Psoas muscle (tissue), 8 donors: Measurements from ENCODE around the gene CAB39L. TPM values are rescaled to one million over a fixed set of nuclear protein-coding genes. Genes with fewer than 3 reads are reported as not detected.

Experiments
- ATAC-seq, 4 donors: fragments of 200-7000 bp; cut with Tn5 transposase; one replicate each; pipeline ENCODE4 v1.9.1; 2020; ENCODE audit warnings: moderate library complexity in 3 of 4, mild to moderate bottlenecking in 2 of 4
- DNase-seq, 2 donors: peaks; one replicate each; pipeline ENCODE4 v3.0.0-alpha.2; 2020
- H3K27ac ChIP-seq: fragments of 200-600 bp; one replicate; pipeline ENCODE4 v1.8.0; 2022
- H3K27me3 ChIP-seq, 3 donors: fragments of 200-600 bp in 1 of 3; one replicate each; pipeline versions ENCODE4 v1.6.1 to v1.8.0; 2013 to 2022; ENCODE audit warnings: low read length in 2 of 3, mild to moderate bottlenecking in 2 of 3, moderate library complexity in 1 of 3; ENCODE audit not compliant: insufficient read depth in 3 of 3
- H3K36me3 ChIP-seq, 2 donors: fragments of 200-600 bp in 1 of 2; one replicate each; pipeline versions ENCODE4 v1.6.1 to v1.8.0; 2013 to 2022; ENCODE audit warnings: low read depth in 1 of 2, mild to moderate bottlenecking in 1 of 2, moderate library complexity in 1 of 2; ENCODE audit not compliant: insufficient read depth in 1 of 2
- H3K4me1 ChIP-seq: fragments of 200-600 bp; one replicate; pipeline ENCODE4 v1.8.0; 2022
- H3K4me3 ChIP-seq: fragments of 200-600 bp; one replicate; pipeline ENCODE4 v1.8.0; 2022; ENCODE audit warnings: mild to moderate bottlenecking
- H3K9me3 ChIP-seq: fragments of 200-600 bp; one replicate; pipeline ENCODE4 v1.8.0; 2022
- WGBS, 3 donors: extraction: QIAGEN DNeasy Blood & Tissue Kit; methylation state at CpG; one replicate each; pipeline versions ENCODE4 v1.1.6 to v1.1.7; 2013; 5-methylcytosine and 5-hydroxymethylcytosine counted together
- intact Hi-C, 2 donors: fragments of 100-400 bp; cut with DNase I; formaldehyde crosslinking; loops; one replicate each; pipeline versions ENCODE4 v1.11.0 to v1.14.2; 2022
- polyA plus RNA-seq, 3 donors: library from polyadenylated mRNA; stranded (reverse); fragments of 200-250 nt; gene quantifications; one replicate each; pipeline ENCODE4 v1.2.3, GENCODE V29; 2013
- total RNA-seq, 4 donors: library from RNA; stranded (reverse); fragmentation: NEBNext Ultra II Directional in 2 of 4; extraction: Animal tissue kit (Norgen Biotek cat#: 25700) in 2 of 4; gene quantifications; one replicate each; pipeline versions ENCODE4 v1.2.1 to v1.2.4, GENCODE V29; 2021 to 2023
- TF ChIP-seq, protein P1 (sequence below): fragments of 200-600 bp; IDR thresholded peaks from one replicate; pipeline ENCODE4 v1.8.0; 2022; ENCODE audit warnings: antibody characterized with exemption
- donor health status: healthy with polysubstance abuse.
- donor health status: DM: no; HTN: no; CAD: no; lungs with moderate emphysema.
- donor health status: Bipolar disorder and iron deficiency.
- donor health status: healthy.
- donor health status: DM: yes; HTN: yes; CAD: no.
- donor health status: DM: no; HTN: no; CAD: no.
- donor health status: DM: no; HTN: no; CAD: no.
- donor health status: DM: yes; HTN: yes; CAD: no.

The CAB39L gene
- total and polyA plus RNA-seq, 7 donors, result 1.5 to 13.3 (median 3.0) TPM

DNA sequence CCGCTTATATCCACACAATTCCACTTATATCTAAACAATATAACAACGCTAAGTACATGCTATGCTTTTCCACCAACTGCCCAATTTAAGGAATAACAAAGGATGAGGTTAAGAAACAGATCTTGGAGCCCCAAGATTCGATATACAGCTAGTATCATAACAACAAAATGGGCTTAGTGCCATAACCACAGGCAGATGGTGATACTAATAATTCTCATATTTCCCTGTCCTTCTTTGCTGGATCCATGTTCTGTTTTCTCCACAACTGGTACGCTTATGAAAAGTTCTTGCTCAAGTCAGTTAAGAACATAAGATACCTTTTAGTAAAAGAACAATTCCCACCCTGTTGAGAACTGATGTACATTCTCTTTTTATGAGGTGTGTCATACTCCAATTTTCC lies 33.9 kb downstream of the CAB39L start:
- TF ChIP-seq, protein P1, sequence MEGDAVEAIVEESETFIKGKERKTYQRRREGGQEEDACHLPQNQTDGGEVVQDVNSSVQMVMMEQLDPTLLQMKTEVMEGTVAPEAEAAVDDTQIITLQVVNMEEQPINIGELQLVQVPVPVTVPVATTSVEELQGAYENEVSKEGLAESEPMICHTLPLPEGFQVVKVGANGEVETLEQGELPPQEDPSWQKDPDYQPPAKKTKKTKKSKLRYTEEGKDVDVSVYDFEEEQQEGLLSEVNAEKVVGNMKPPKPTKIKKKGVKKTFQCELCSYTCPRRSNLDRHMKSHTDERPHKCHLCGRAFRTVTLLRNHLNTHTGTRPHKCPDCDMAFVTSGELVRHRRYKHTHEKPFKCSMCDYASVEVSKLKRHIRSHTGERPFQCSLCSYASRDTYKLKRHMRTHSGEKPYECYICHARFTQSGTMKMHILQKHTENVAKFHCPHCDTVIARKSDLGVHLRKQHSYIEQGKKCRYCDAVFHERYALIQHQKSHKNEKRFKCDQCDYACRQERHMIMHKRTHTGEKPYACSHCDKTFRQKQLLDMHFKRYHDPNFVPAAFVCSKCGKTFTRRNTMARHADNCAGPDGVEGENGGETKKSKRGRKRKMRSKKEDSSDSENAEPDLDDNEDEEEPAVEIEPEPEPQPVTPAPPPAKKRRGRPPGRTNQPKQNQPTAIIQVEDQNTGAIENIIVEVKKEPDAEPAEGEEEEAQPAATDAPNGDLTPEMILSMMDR, result no peak
- no peak overlapping the region for H3K4me3 ChIP-seq
- ATAC-seq (no peak), DNase-seq (no peak)
- no peaks in the 10 kb centered on the region for H3K36me3 ChIP-seq
- H3K27ac ChIP-seq, result no peak overlapping the region
- no peaks in the 10 kb centered on the region for H3K4me1 ChIP-seq
- peaks cover 5% of the 10 kb centered on the region for H3K9me3 ChIP-seq
- intact Hi-C loops, result no loop called here
- H3K27me3 ChIP-seq, result no peaks in the 10 kb centered on the region
- 57 to 81% (median 77%) methylated on average over 4 of the region's 4 CpGs for WGBS, 3 donors

DNA sequence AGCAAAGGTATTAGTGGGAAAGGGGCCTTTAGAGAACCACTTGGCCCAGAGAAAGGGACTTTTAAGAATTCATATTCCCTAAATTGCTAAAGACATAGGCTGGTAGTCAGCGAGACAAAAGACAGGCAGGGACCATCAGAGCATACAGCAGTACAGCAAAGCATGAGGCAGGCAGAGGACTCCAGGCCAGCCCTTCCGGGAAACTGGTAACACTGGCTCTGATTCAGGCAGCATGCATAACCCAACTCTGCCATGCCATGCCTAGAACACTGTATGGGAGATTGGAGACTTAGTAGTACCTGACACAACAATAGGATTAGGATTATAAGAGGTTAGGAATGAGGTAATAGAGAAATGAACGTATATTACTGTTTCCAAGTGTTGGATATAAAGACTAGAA lies 34.9 kb downstream of the CAB39L start:
- 61 to 73% (median 61%) methylated on average over 3 of the region's 3 CpGs for WGBS, 3 donors
- Histone ChIP-seq H3K36me3 (no peaks in the 10 kb centered on the region), H3K27ac (no peak overlapping the region), H3K9me3 (peaks cover 13% of the 10 kb centered on the region), H3K4me1 (no peaks in the 10 kb centered on the region), H3K4me3 (no peak overlapping the region), H3K27me3 (no peaks in the 10 kb centered on the region)
- TF ChIP-seq, protein P1, result no peak
- DNase-seq, result no peak
- ATAC-seq, result no peak
- intact Hi-C loops, result no loop called here

DNA sequence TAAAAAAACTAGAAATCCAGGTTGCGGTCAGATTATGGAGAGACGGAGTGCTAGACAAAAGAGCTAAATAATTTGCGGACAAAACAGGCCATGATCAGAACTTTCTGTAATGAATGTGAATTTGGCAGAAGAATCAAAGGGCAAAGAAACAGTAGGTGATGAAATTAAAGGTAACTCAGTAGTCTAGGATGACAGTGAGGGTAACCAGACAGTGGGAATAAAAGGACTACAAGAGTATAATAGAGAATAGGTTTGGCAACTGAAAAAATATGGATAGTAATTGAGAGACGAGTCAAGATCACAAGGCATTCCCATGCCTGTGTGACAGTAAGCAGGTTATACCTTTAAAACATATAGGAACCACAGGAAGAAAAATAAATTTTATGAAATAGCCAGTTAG lies 35.9 kb downstream of the CAB39L start:
- intact Hi-C loops, result no loop called here
- Histone ChIP-seq H3K36me3 (no peaks in the 10 kb centered on the region), H3K9me3 (peaks cover 13% of the 10 kb centered on the region), H3K27me3 (no peaks in the 10 kb centered on the region), H3K4me3 (no peak overlapping the region), H3K27ac (no peak overlapping the region), H3K4me1 (no peaks in the 10 kb centered on the region)
- no peak for DNase-seq
- TF ChIP-seq, protein P1, result no peak
- ATAC-seq, result no peak
- WGBS, 3 donors, result 81 to 97% (median 95%) methylated on average over 4 of the region's 4 CpGs

DNA sequence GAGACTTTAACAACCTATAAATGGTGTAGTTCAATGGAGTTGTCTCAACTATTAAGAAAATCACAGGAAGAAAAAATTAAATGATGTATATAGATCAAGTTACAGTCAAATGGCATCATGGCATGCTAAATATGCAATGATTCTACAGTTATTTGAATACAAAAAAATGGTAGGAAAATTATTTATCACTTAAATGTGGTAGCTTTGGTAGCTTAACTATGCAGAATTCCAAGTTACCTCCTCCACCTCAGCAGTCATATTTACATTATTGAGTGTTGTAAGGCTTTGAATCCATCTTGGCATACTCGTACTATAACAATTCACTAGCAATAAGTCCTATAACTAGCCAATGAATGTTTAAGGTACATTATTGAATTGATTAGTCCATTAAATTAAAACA lies 36.8 kb downstream of the CAB39L start:
- Histone ChIP-seq H3K4me3 (no peak overlapping the region), H3K9me3 (peaks cover 13% of the 10 kb centered on the region), H3K36me3 (no peaks in the 10 kb centered on the region), H3K4me1 (no peaks in the 10 kb centered on the region), H3K27ac (no peak overlapping the region), H3K27me3 (no peaks in the 10 kb centered on the region)
- DNase-seq (no peak), ATAC-seq (no peak)
- intact Hi-C loops, result no loop called here
- WGBS, 3 donors, result 97 to 100% (median 98%) methylated on average over 1 of the region's 1 CpG
- TF ChIP-seq, protein P1, result no peak

DNA sequence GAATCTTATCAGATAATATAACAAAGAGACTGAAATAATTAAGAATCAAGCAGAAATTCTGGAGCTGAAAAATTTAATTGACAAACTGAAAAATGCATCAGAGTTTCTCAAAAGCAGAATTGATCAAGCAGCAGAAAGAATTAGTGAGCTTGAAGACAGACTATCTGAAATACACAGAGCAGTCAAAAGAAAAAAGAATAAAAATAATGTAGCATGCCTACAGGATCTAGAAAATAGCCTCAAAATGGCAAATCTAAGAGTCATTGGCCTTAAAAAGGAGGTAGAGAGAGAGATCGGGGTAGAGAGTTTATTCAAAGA lies 39.2 kb downstream of the CAB39L start:
- H3K36me3 ChIP-seq, result no peaks in the 10 kb centered on the region
- ATAC-seq (no peak), DNase-seq (no peak)
- H3K27me3 ChIP-seq, result no peaks in the 10 kb centered on the region
- no peak overlapping the region for H3K27ac ChIP-seq
- H3K9me3 ChIP-seq, result peaks cover 13% of the 10 kb centered on the region
- H3K4me3 ChIP-seq, result no peak overlapping the region
- H3K4me1 ChIP-seq, result peaks cover 3% of the 10 kb centered on the region
- intact Hi-C loops, result no loop called here
- 68 to 74% (median 71%) methylated on average over 1 of the region's 1 CpG for WGBS, 3 donors
- TF ChIP-seq, protein P1, result no peak
